Measurements from ENCODE around the gene RNF32. TPM values are rescaled to one million over a fixed set of nuclear protein-coding genes. Genes with fewer than 3 reads are reported as not detected.
"Not testable (repeated sequence)": the region's sequence is repeated elsewhere in the genome, so short reads cannot be mapped to it uniquely, and the experiment has no call there.

Gene RNF32
- total RNA-seq, 3 donors from 2014 or later = 2.0 to 3.7 (median 3.5) TPM

DNA sequence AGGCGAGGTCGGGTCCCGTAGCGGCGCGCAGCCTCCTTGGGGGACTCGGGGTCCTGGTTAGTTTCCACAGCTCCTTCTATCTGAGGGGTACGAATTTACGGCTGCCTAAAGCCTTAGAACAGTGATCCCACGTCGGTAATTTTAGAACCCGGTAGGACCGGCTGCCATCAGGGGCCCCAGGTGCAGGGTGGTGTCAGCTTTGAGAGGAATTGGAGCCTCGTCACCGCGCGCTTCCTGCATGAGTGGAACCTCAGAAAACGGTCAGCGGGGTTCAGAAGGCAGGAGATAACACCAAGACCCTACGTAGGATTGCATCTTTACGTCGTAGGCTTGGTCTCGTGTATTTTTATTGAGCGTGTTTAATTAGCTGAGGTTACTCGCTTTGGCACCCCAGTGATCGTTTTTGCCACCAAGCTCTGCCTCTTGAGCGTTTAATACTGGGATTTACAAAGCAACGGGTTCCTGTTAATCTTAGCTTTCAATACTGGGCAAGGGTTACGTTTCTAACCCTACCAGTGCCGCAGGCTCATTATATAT is 443 bp downstream of the RNF32 start:
- ATAC-seq = peak; percentile 71
- H3K36me3 ChIP-seq (ENCODE audit: low read depth) = no peaks in the 10 kb centered on the region
- peaks cover 4% of the 10 kb centered on the region for H3K4me1 ChIP-seq (ENCODE audit: low read depth)
- no peaks in the 10 kb centered on the region for H3K9me3 ChIP-seq
- TF ChIP-seq, protein P1, sequence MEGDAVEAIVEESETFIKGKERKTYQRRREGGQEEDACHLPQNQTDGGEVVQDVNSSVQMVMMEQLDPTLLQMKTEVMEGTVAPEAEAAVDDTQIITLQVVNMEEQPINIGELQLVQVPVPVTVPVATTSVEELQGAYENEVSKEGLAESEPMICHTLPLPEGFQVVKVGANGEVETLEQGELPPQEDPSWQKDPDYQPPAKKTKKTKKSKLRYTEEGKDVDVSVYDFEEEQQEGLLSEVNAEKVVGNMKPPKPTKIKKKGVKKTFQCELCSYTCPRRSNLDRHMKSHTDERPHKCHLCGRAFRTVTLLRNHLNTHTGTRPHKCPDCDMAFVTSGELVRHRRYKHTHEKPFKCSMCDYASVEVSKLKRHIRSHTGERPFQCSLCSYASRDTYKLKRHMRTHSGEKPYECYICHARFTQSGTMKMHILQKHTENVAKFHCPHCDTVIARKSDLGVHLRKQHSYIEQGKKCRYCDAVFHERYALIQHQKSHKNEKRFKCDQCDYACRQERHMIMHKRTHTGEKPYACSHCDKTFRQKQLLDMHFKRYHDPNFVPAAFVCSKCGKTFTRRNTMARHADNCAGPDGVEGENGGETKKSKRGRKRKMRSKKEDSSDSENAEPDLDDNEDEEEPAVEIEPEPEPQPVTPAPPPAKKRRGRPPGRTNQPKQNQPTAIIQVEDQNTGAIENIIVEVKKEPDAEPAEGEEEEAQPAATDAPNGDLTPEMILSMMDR (IDR thresholded peaks at IDR 0.05) = no peak
- intact Hi-C loops (cut with DNase I, micrococcal nuclease) = no loop called here
- peak in 2 of 3 donors; percentile 64 to 70 for DNase-seq
- H3K4me3 ChIP-seq = peak overlapping the region; percentile 55

DNA sequence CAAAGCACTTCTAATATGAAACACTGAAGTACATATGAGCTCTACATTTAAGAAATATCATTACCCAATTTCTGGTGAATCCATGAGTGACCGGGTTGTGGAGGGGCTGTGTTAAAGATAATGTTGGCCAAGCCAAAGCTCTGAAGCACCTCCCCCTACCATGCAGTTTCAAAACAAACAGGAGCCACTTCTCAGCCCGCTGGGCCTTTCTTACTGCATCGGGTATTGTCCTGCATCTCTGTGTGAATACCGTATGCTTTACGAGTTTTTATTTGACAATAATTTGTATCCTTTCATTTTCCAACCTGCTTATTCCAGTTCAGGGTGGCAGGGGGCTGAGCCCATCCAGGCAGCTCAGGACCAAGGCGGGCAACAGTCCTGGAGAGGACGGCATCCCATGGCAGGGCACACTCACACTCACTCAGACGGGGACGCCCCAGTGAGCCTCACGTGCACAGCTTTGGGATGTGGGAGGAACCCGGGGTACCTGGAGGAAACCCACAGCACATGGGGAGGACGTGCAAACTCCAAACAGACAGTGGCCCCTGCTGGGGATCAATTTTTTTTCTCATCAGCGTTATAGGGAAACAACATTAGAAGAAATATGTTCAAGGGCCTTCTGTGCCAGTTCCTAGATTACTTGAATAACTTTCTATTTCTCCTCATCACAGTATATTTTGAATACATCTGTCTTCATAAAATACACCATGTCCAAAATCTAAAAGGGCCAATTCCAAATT is 1.9 kb downstream of the RNF32 start:
- Histone ChIP-seq H3K4me1 (ENCODE audit: low read depth) (peaks cover 4% of the 10 kb centered on the region), H3K36me3 (ENCODE audit: low read depth) (no peaks in the 10 kb centered on the region), H3K4me3 (no peak overlapping the region), H3K9me3 (no peaks in the 10 kb centered on the region)
- intact Hi-C loops (cut with DNase I, micrococcal nuclease) = no loop called here
- ATAC-seq (no peak), DNase-seq (no peak)
- TF ChIP-seq, protein P1 (IDR thresholded peaks at IDR 0.05) = no peak

DNA sequence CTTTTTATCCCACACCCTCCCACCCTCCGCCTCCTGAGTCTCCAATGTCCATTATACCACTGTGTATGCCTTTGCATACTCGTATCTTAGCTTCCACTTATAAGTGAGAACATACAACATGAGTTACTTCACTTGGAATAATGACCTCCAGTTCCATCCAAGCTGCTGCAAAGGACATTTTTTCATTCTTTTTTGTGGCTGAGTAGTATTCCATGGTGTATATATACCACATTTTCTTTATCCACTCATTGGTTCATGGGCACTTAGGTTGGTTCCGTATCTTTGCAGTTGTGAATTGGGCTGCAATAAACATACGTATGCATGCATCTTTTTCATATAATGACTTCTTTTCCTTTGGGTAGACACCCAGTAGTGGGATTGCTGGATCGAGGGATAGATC is 6.8 kb downstream of the RNF32 start:
- H3K9me3 ChIP-seq; H3K36me3 ChIP-seq (ENCODE audit: low read depth); intact Hi-C loops (cut with DNase I, micrococcal nuclease); ATAC-seq; H3K4me3 ChIP-seq; DNase-seq: not testable (repeated sequence)
- peaks cover 10% of the 10 kb centered on the region for H3K4me1 ChIP-seq (ENCODE audit: low read depth)

DNA sequence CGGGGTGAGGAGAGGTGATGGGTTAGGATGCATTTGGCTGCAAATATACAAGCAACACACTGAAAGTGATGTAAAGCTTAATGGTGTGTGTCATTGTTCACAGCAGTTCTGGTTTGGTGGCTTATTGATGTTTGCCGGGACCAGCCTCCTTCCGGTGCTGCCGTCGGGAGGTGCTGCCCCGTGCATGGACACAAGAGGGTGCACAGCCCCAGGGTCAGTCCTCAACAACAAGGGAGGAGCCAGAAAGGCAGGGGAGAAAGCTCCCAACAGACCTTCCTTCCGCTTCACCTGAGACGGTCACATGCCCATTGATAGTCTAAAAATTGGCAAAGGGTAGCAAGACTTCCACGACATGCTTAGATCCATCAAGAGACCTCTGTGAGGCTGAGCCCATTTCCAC is 9.5 kb downstream of the RNF32 start:
- Histone ChIP-seq H3K36me3 (ENCODE audit: low read depth) (no peaks in the 10 kb centered on the region), H3K9me3 (no peaks in the 10 kb centered on the region), H3K4me1 (ENCODE audit: low read depth) (peaks cover 10% of the 10 kb centered on the region), H3K4me3 (no peak overlapping the region)
- intact Hi-C loops (cut with DNase I, micrococcal nuclease) = no loop called here
- ATAC-seq (peak; percentile 95), DNase-seq (peak; percentile 63 to 71 (median 63))
- TF ChIP-seq, protein P1 (IDR thresholded peaks at IDR 0.05) = no peak

DNA sequence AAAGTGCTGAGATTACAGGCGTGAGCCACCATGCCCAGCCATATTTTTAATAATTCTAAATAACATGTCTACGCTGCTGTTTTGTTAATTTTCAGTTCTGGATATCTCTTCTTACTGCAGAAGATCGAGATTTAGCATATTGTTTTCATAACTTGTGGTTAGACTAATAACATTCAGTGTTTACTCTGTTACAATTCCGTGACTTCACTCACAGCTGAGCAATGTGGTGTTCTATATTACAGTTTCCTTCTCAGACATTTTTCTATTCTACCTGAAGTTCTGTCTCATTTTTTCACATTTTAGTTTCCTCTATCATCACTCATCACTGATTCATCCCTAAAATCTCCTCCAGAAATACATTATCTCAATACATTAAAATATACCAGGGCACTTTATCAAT is 10.9 kb downstream of the RNF32 start:
- no peaks in the 10 kb centered on the region for H3K9me3 ChIP-seq
- H3K4me1 ChIP-seq (ENCODE audit: low read depth) = peaks cover 10% of the 10 kb centered on the region
- H3K36me3 ChIP-seq (ENCODE audit: low read depth) = no peaks in the 10 kb centered on the region
- no peak for DNase-seq
- TF ChIP-seq, protein P1 (IDR thresholded peaks at IDR 0.05) = no peak
- no peak overlapping the region for H3K4me3 ChIP-seq
- no peak for ATAC-seq
- intact Hi-C loops (cut with DNase I, micrococcal nuclease) = no loop called here

DNA sequence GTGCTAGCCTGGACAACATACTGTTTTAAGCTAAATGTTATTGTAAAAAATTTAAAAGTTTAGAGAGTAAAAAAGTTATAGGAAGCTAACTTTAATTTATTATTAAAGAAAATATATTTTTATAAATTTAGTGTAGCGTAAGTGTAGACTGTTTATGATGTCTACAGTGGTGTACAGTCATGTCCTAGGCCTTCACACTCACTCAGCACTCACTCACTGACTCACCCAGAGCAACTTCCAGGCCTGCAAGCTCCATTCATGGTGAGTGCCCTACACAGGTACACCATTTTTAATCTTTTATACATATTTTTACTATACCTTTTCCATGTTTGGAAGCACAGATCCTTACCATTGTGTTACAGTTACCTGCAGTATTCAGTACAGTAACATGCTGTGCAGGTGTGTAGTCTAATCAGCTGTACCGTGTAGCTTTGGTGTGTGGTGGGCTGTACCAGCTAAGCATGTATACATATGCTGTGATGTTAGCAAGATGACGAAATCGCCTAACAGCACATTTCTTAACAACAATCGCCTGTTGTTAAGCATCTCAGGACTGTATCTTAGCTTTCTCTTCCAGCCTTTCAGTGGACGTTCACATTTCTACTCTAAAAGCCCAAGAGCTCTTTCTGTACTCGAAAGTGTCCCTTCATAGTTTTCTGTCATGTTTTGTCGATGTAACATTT is 12.5 kb downstream of the RNF32 start:
- intact Hi-C loops (cut with DNase I, micrococcal nuclease) = no loop called here
- H3K9me3 ChIP-seq = no peaks in the 10 kb centered on the region

More for the DNA sequence above, 12.5 kb downstream of the RNF32 start:
- H3K4me3 ChIP-seq = no peak overlapping the region
- TF ChIP-seq, protein P1 (IDR thresholded peaks at IDR 0.05) = no peak
- no peaks in the 10 kb centered on the region for H3K36me3 ChIP-seq (ENCODE audit: low read depth)
- H3K4me1 ChIP-seq (ENCODE audit: low read depth) = peaks cover 10% of the 10 kb centered on the region
- no peak for ATAC-seq
- DNase-seq = no peak

All from mucosa of descending colon (tissue), 3 donors.